HG02943 (cell line): ENCODE data around the gene COX17.

ENCODE experiments used
- ATAC-seq: cut with Tn5 transposase; IDR thresholded peaks from one replicate; pipeline ENCODE4 v1.9.1; 2021; ENCODE audit warnings: mild to moderate bottlenecking, low read depth, moderate library complexity; ENCODE audit not compliant: unreplicated experiment

COX17 gene

DNA sequence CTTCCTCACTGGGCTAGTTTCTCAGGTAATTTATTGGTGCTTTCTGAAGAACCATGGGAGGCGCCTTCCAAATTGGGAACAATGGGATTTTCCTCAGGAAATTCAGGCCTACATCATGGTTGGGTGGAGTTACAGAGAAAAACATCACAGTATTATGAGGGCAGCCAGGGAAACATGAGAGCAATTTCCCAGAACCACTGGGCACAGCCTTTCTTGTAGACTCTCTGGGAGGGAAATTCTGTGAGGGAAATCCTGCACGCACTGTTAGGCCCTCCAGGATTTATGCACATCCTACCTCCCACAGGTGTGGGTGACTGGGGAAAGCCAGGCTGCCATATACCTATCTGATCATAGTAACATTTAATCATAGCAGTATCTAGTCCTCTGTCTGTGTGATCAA, 30.0 kb downstream of the COX17 start:
- ATAC-seq, result no peak

DNA sequence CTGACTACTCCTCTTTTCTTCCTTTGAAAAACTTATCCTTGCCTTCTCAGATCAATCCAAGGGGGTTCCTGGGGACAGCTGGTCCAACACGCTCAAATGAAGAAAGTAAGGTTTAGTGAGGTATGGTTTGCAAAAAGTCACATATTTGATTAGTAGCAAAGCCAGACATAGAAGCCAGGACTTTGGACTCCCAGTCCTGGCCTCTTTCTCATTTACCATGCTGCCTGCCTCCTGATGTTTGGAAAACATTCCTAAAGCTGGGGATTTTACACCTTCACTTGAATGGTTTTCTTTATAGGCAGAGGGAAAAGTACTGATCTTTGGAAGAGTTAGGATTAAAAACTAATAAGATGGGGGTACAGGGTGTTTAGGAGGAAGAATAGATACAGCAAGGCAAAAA, 31.4 kb downstream of the COX17 start:
- ATAC-seq, result no peak

DNA sequence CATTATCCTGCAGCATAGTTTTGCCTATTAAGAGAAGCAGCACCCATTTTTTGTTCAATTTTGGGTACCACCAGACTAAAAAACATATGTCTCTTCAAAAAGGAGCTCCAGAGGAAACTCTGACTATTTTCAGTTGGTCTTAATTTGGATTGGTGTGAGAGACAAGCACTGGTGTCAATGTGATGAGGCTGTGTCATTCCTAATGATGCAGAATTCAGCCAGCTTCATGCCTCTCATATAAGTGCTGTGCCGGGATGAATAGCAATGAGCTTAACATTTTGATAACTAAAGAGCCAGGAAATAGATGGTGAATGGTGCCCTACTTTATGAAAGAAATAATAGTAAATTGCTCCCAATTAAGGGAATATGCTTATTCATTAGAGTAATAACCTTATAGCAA, 32.7 kb downstream of the COX17 start:
- no peak for ATAC-seq

DNA sequence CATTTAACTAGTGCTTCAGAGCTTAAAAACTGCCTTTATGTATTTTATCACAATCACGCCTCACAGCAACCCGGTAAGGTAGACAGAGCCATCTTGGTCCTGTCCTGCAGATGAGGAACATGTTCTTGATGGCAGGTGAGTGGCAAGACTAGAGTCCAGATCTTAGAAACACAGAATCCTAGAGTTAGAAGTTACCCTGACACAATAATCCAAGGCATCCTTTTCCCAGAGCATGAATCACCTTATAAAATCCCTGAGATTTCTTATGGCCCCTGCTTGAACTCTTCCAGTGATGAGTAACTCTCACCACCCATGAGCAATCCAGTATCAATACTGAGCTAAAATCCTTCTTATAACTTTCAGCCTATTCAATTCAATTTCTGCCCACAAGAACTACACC, 33.7 kb downstream of the COX17 start:
- ATAC-seq, result no peak

DNA sequence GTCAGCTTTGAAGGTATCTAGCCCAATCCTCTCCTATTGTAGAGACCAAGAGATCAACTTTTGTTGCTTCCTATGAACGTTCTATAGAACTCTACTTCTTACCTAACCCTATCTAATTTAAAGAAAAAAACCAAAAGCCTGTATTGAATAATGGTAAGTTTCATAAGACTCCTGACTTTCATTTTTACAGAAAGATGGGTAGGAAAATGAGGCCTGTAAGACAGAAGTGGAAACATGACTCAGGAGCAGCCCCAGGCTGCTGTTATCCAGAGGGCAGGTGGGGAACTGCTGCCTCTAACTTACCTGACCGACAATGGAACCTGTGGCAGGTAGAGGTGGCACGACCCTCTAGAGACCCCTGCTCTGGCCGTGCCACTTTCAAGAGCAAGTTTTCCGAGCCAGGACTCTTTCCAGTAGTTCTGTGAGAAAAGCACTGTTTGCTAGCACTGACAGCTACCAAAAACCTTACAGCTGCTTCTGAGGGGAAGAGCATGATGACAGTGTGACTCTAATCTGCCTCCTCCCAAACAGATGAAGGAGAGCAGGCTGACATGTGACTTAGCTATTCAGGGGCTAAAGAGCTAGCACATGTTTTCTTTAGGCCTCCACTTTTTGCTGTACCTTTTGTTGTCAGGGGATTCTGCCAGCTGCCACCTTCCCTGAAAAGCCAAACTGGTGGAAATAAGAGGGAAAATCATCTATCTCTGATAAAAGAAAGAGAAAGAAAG, 34.3 kb downstream of the COX17 start:
- no peak for ATAC-seq

DNA sequence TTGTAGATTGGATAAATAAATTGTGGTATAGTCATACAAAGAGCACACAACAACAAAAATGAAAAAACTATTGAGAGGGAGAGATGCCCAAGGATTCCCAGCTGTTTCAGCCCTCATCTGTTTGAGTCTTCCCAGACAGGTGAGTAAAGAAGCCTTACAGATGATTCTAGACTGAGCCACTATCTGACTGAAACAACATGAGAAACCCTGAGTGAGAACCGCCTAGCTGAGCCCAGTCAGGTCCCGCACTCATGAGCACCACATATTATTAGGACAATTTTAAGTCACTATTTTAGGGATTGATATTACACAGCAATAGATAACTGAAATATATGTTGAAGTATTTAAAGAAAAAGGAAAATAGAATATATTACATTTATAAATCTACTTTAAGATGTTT, 35.8 kb downstream of the COX17 start:
- ATAC-seq, result no peak

DNA sequence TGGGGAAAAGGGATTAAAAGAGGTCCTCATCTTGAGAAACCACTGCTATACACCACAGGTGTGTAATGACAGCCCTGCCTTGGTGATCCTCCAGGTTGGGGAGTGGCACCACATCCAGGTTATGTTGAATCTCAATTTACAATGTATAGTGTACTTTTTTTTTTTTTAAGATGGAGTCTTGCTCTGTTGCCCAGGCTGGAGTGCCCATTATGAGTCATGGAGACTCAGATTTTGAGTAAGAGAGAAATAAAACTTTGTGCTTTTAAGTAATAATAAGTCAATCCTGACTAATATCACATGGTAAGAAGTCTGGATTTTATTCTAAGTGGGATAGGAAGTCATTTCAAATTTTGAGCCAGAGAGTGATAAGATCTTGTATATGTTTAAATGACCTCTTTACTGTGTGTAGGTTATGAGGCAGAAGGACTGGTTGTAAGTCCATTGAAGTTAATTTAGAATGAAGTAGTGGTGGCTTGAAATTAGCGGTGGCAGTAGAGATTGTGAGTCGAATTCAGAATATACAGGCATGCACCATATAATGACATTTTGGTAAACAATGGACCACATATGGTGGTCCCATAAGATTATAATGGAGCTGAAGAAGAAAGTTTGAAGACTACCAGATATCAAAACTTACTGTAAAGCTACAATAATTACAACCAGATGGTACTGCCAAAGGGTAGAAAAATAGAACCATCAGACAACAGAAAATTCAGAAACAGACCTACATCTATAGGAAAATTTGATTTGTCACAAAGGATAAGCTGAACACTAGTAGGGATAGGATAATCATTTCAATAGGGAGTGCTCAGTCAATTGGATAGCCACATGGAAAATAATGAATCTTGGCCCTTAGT, 37.5 kb downstream of the COX17 start:
- ATAC-seq, result no peak

DNA sequence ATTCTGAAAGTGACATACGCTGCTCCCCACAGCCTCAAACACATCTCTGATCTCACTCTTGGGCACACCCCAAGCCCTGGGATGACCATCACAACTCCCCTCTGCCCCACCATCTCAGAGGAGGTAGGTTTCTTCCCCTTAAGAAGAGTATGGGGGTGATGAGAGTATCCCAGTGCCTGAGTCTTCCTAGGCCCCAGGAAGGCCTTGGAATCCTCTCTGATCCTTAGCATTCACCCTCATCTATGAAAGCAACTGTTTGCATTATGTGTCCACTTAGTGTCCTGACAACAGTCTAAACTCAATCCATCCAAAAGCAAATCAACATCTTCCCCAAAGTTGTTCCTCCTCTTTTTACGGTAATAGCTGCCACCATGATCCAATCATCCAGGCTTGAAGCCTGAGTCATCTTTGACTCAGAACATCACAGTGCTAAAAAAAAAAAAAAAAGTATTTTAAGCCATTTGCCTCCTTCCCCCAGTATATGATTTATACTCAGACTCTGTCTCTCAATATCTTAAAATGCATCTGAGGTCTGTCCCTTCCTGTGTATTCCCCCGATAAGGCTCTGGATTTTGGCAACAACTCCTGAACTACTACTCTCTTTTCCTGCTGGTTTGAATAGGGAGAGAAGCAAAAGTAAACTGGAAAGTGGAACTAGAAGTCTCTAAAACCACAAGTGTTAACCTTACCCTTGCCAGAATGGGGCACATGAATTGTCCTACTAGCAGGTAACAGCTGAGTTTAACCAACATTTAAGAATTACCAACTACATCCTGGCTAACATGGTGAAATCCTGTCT, 39.3 kb downstream of the COX17 start:
- peak; percentile 45 for ATAC-seq

DNA sequence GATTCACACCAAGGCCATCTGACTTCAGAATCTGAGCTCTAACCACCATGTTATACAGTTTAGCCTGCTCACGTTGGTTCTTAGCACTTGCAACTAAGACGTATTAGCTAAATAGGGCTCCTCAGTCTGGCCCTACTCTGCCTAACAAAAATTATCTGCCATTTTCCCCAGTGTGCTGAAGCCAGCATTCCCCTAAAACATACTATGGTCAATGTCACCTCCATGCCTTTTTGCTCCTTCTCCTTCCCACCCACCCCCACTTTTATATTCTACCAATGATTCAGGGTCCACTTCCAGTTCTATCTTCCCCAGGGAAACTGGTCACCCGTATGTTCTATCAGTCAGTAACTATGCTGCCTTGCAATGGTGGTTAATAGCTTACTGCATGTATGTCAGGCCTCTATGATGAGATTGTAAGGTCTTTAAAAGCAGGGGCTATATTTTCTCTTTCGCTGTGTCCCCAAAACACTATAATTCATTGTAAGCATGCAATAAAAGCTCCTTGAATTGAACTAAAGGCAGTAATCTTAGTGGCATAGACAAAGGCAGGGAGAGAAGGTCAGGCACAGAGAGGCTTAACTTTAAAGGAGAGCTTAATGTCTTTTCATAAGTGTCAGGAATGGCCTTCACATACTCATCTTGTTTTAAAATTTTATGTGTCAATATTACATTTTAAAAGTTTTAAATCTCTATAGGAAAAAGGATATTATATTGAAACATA, 40.2 kb downstream of the COX17 start:
- no peak for ATAC-seq

DNA sequence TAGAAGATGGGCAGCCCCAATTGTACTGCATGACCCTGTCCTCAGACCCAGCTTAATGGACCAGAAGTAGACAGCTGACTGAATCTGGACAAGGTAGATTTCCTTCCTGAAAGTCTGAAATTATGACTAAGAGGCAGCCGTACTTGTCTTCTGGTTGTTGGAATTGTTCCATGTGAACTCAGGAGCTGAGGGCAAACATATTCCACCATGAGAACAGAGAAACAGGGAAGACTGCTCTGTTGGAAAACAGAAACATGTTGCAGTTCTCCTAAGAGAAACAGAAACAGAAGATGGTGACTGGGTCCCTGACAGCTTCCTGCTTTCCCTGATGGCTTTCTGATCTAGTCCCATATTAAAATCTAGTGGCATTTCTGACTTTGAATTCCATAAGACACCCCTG, 41.0 kb downstream of the COX17 start:
- no peak for ATAC-seq

DNA sequence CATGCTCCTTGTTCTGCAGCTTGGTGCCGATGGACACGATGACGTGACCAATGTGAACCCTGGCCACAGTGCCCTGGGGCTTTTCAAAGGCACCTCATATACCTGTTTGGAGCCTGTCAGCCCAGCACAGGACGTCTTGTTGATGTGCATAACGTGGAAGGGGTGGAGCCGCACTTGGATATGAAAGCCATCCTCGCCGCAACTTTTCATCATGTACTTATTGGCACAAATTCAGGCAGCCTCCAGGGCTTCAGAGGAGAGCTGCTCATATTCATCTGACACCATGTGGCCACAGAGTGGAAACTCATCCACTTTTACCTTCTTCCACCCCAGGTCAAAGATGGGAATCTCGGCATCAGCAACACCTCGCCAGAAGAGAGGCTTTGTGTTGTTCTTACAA, 41.5 kb downstream of the COX17 start:
- no peak for ATAC-seq

DNA sequence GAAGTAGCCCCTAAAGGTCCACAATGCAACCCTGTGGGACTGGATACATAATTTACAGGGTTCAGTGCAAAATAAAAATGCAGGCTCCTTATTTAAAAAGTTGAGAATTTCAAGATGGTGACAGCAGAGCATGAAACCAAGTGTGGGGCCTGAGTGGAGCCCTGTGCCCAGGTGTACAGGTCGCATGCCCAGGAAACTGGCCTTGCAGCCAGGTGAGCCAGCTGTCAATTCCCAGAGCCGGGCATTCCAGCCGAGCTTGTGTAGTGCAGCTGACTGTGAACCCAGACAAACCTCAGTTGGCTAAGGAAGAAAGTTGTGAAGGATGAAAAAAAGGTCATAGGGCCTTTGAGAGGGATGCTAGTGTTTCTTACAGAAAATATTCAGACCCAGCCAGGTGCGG, 44.4 kb downstream of the COX17 start:
- no peak for ATAC-seq

DNA sequence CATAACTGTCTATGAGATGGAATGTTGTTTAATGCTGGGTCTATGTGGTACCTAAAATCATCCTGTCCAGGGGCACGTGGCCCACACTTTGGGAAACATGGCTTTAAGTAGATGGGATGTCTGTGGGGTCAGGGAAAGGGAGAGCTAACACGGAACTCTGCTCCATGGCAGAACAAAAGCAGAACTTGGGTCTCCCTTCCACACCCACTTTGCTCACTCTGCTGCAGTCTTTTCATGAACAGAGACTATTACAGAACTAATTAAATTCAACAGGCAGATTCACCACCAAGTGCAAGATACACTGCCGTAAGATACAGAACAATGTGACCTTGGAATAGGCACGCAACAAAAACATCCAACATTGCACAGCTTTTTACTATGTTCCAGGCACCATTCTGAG, 45.0 kb downstream of the COX17 start:
- no peak for ATAC-seq

DNA sequence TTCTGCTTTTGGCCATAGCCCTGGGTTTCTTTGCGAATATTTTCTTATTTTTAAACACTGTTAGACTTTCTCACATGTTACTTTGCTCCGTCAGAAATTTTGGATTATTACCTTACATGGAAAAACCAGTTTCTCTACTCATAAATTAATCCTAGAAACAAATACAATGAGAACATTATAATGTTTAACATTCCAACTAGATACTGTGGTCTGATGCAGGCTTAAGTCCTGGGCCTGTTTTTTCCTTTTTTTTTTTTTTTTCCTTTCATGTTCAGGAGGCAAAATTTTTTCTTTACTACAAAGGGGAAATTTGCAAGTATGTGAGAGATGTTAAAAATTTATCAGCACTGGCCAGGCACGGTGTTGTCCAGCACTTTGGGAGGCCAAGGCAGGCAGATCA, 45.7 kb downstream of the COX17 start:
- ATAC-seq, result no peak

DNA sequence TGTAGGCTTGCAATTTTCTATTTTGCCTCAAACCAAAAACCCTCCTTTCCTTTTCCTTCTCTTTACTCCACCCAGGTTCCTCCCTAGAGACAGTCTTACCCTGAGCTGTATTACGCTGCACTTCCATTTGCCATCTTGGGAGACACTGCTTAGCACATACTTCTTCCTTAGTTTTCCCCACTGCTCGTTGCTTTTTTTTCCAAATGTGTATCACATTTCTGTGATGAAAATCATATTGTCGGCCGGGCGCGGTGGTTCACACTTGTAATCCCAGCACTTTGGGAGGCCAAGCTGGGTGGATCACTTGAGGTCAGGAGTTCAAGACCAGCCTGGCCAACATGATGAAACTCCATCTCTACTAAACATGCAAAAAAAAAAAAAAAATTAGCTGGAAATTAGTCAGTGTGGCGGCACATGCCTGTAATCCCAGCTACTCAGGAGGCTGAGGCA, 46.3 kb downstream of the COX17 start:
- ATAC-seq, result no peak

DNA sequence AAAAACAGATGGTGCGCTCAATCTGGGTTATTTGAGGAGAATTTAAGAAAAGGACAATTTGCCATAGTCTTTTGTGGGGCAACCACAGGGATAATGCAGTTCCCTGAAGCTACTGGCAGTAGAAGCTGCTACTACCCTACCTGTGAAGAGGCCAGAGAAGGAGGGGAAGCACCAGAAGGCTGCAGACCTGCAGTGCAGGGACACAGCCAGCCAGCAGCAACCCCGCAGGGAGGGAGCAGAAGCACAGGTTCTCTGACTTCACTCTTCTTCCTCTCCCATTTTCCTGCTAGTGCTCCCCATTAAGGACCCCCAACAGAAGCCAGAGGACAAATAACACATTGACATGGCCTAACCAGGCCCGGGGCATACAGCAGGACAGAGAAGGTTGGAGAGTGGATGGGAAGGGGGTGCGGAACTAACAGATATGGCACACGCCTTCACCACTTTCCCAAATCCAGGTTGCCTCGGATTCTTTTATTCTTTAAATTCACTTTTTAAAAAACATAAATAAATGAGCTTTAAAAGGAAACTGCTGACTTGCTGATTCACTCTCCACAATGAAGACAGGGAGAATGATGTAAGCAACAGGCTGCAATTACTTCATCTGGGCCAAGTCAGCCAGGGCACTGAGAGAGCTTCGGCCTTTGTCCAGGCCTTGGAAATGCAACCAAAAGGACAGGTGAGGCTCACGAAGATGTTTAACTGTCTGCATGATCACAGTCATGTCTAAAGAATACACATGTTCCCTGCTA, 46.9 kb downstream of the COX17 start:
- no peak for ATAC-seq

DNA sequence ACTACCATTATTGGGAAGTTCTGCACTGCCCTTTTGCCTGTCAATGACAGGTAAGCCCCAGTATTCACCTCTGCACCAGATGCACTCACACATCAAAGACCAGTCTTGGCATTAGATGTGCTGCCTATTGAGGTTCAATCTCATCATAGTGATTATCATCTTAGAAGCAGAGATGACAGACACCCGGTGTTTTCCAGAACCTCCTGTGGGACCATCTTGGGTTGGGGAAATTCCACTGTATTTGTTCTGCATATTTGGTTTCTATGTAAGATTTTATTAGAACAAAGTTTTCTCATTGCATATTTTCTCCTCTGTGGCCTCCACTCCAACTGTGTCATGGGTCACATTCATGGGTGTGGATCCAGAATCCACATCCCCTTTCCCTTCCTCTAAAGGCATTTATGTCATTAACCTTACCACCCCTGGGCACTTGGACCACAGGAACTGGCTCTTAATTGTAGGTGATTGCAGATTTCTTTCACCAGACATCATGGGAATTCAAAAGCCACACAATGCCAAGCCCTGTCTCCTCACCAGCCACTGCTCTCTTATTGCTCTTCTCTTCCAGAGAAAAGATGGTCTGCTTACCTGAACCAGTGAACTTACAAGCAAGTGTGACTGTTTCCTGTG, 48.3 kb downstream of the COX17 start:
- peak; percentile 31 for ATAC-seq

DNA sequence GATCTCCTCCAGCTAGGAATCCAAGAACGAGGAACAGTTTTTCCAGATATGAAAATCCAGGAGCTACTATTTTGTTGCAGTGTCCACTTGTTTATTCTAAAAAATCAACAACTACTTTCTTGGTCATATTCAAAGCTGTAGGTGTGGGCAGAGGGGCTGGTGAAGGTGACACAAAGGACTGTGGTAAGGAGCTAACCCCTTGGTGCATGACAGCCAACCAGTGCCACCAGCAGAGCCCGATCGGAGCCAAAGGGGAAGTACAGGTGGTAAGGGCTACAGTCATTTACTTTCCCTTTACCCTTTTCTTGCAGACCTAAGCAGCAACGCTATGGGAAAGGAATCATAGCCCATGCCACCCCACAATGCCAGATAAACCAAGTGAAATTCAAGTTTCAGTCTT, 48.8 kb downstream of the COX17 start:
- peak; percentile 72 for ATAC-seq

DNA sequence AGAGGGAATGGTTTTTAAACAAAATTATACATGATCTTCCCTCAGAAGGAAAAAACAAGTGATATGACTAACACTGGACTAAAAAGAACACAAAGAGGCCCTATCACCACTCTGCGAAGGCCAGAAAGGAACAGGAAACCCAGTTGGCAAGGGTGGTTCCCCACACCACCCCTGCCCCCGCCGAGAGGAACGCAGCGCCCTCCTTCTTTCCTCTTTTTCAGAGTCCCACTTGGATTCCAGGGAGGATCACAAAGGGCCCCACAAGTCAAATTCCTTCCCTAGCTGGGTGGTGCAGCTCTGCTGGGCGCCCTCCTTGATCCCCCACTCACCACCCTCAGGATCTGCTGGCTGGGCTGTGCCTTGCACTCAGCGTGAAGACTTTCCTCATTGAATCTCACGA, 49.7 kb downstream of the COX17 start:
- peak; percentile 45 for ATAC-seq
